ENCODE data around the gene PSD4.

PSD4 gene

GRCh38 chr2:113209646-113210171, 35.9 kb downstream of the PSD4 start:
- no peak for DNase-seq

GRCh38 chr2:113211226-113212105, 37.7 kb downstream of the PSD4 start:
- DNase-seq = no peak

GRCh38 chr2:113212245-113213060, 38.7 kb downstream of the PSD4 start:
- DNase-seq = no peak

- no peak for DNase-seq
These were observed 39.5 kb downstream of the PSD4 start for GRCh38 chr2:113213061-113213930.

- no peak for DNase-seq
These were observed 40.4 kb downstream of the PSD4 start for GRCh38 chr2:113214141-113214540.

GRCh38 chr2:113215056-113215455, 41.3 kb downstream of the PSD4 start:
- DNase-seq = no peak

- no peak for DNase-seq
These were observed 42.5 kb downstream of the PSD4 start for GRCh38 chr2:113216321-113216720.

- DNase-seq = no peak
These were observed 43.2 kb downstream of the PSD4 start for GRCh38 chr2:113216891-113217454.

- no peak for DNase-seq
These were observed 43.9 kb downstream of the PSD4 start for GRCh38 chr2:113217455-113218282.

- DNase-seq = no peak
These were observed 44.7 kb downstream of the PSD4 start for GRCh38 chr2:113218283-113219091.

GRCh38 chr2:113219092-113219441, 45.3 kb downstream of the PSD4 start:
- DNase-seq = no peak

GRCh38 chr2:113219525-113219888, 45.7 kb downstream of the PSD4 start:
- DNase-seq = no peak

- DNase-seq = no peak
These were observed 46.3 kb downstream of the PSD4 start for GRCh38 chr2:113219889-113220641.

GRCh38 chr2:113220970-113221708, 47.4 kb downstream of the PSD4 start:
- DNase-seq = no peak

GRCh38 chr2:113221846-113222245, 48.1 kb downstream of the PSD4 start:
- DNase-seq = no peak

- DNase-seq = no peak
These were observed 50.0 kb downstream of the PSD4 start for GRCh38 chr2:113223813-113224212.

- no peak for DNase-seq
These were observed 51.0 kb downstream of the PSD4 start for GRCh38 chr2:113224647-113225236.

All from T1000 (cell line).